BE2C (cell line): Measurements from ENCODE around the gene GIPC3.
"Not testable (repeated sequence)": the region's sequence is repeated elsewhere in the genome, so short reads cannot be mapped to it uniquely, and the experiment has no call there.

Experiments used
- DNase-seq: peaks from one replicate; pipeline ENCODE4 v3.0.0-alpha.2; 2020
- H3K27me3 ChIP-seq: fragments of 250-450 bp; sonication (Bioruptor Pico); 2 replicates; pipeline ENCODE4 v1.5.1; 2020; ENCODE audit warnings: mild to moderate bottlenecking
- H3K36me3 ChIP-seq: fragments of 250-450 bp; sonication (Bioruptor Pico); 2 replicates; pipeline ENCODE4 v1.5.1; 2020; ENCODE audit warnings: mild to moderate bottlenecking
- H3K4me1 ChIP-seq: fragments of 250-450 bp; sonication (Bioruptor Pico); 2 replicates; pipeline ENCODE4 v1.5.1; 2020
- H3K4me3 ChIP-seq: 2 replicates; pipeline ENCODE4 v1.5.1; 2011; ENCODE audit warnings: low read depth, low read length
- H3K9me3 ChIP-seq: fragments of 250-450 bp; sonication (Bioruptor Pico); 2 replicates; pipeline ENCODE4 v1.5.1; 2020
- CTCF ChIP-seq: IDR thresholded peaks from 2 replicates; pipeline ENCODE4 v1.5.1; 2012; ENCODE audit warnings: mild to moderate bottlenecking, low read depth, low read length

GIPC3 gene

GRCh38 chr19:3565139-3565538 is 20.1 kb upstream of the GIPC3 start:
- Histone ChIP-seq H3K4me1 (no peaks in the 10 kb centered on the region), H3K4me3 (no peak overlapping the region), H3K27me3 (no peaks in the 10 kb centered on the region), H3K36me3 (no peaks in the 10 kb centered on the region), H3K9me3 (no peaks in the 10 kb centered on the region)
- TF ChIP-seq CTCF: no peak
- no peak for DNase-seq

GRCh38 chr19:3570042-3570441 is 15.2 kb upstream of the GIPC3 start:
- not testable (repeated sequence) for H3K4me1 ChIP-seq, H3K9me3 ChIP-seq

GRCh38 chr19:3570606-3571011 is 14.7 kb upstream of the GIPC3 start:
- Histone ChIP-seq H3K9me3 (no peaks in the 10 kb centered on the region), H3K27me3 (no peaks in the 10 kb centered on the region), H3K4me1 (peaks cover 3% of the 10 kb centered on the region; the same call in 1 of the 2 replicates), H3K36me3 (peaks cover 7% of the 10 kb centered on the region; the same call in 1 of the 2 replicates), H3K4me3 (no peak overlapping the region)
- DNase-seq: no peak
- TF ChIP-seq CTCF: no peak

More at GRCh38 chr19:3570042-3570441, 15.2 kb upstream of the GIPC3 start:
- not testable (repeated sequence) for H3K36me3 ChIP-seq, H3K27me3 ChIP-seq, H3K4me3 ChIP-seq, DNase-seq

- H3K4me1 ChIP-seq: peaks cover 9% of the 10 kb centered on the region
- no peak for TF ChIP-seq CTCF
- DNase-seq: peak; percentile 100
- H3K4me3 ChIP-seq: peak overlapping the region; percentile 62
- H3K9me3 ChIP-seq: no peaks in the 10 kb centered on the region
- H3K27me3 ChIP-seq: no peaks in the 10 kb centered on the region
- peaks cover 7% of the 10 kb centered on the region; the same call in 1 of the 2 replicates for H3K36me3 ChIP-seq
Observed at GRCh38 chr19:3572132-3572854, 13.0 kb upstream of the GIPC3 start.

GRCh38 chr19:3572855-3573161 is 12.5 kb upstream of the GIPC3 start, which contains the start of gene HMG20B:
TSS of gene HMG20B (plus strand) at chr19:3572944. CDS start at chr19:3573310, 366 bp downstream.
- Histone ChIP-seq H3K9me3 (no peaks in the 10 kb centered on the region), H3K27me3 (no peaks in the 10 kb centered on the region), H3K36me3 (peaks cover 7% of the 10 kb centered on the region; the same call in 1 of the 2 replicates), H3K4me1 (peaks cover 9% of the 10 kb centered on the region), H3K4me3 (peak within 1 kb of the TSS; percentile 79)
- no peak for DNase-seq
- no peak for TF ChIP-seq CTCF

- H3K9me3 ChIP-seq: no peaks in the 10 kb centered on the region
- H3K4me3 ChIP-seq: peak overlapping the region; percentile 79
- no peaks in the 10 kb centered on the region for H3K27me3 ChIP-seq
- peaks cover 7% of the 10 kb centered on the region; the same call in 1 of the 2 replicates for H3K36me3 ChIP-seq
- peak; percentile 46 for DNase-seq
- no peak for TF ChIP-seq CTCF
- peaks cover 9% of the 10 kb centered on the region for H3K4me1 ChIP-seq
Observed at GRCh38 chr19:3573162-3573857, 12.0 kb upstream of the GIPC3 start.
